ENCODE results near the gene BRIP1. TPM values are rescaled to one million over a fixed set of nuclear protein-coding genes. Genes with fewer than 3 reads are reported as not detected.

The BRIP1 gene
- total RNA-seq, 1 donor from 2014 or later: 66.4 TPM

- Histone ChIP-seq H3K4me1 (no peaks in the 10 kb centered on the region), H3K27me3 (no peaks in the 10 kb centered on the region), H3K9ac (no peak overlapping the region), H3K4me3 (no peak overlapping the region), H4K20me1 (ENCODE audit: low read depth) (no peaks in the 10 kb centered on the region), H3K79me2 (ENCODE audit: low read depth) (no peaks in the 10 kb centered on the region), H3K4me2 (no peak overlapping the region), H3K9me3 (ENCODE audit: low read depth) (no peaks in the 10 kb centered on the region), H3K27ac (no peak overlapping the region), H3F3A (ENCODE audit: low read depth) (no peaks in the 10 kb centered on the region), H2AFZ (replicated peaks) (no peak overlapping the region), H3K36me3 (peaks cover 22% of the 10 kb centered on the region)
- Mint-ChIP-seq H3K27ac (no peak overlapping the region), H3K4me1 (no peaks in the 10 kb centered on the region), H3K4me3 (no peak overlapping the region), H3K9me3 (no peaks in the 10 kb centered on the region), H3K27me3 (ENCODE audit: insufficient read depth, low read depth) (no peaks in the 10 kb centered on the region), H3K36me3 (peaks cover 32% of the 10 kb centered on the region)
- no peak for TF ChIP-seq CTCF (IDR thresholded peaks at IDR 0.05)
- no peak for TF ChIP-seq EZH2 (IDR thresholded peaks at IDR 0.05)
- TF ChIP-seq EZH2phosphoT487 (IDR thresholded peaks at IDR 0.05): no peak
- DNase-seq (ENCODE audit: low spot score): no peak
Measured at GRCh38 chr17:61793565-61793964, 69.8 kb downstream of the BRIP1 start.

GRCh38 chr17:61789872-61790271, 73.5 kb downstream of the BRIP1 start:
- TF ChIP-seq EZH2 (IDR thresholded peaks at IDR 0.05) (no peak), CTCF (IDR thresholded peaks at IDR 0.05) (no peak), EZH2phosphoT487 (IDR thresholded peaks at IDR 0.05) (no peak)
- no peak for DNase-seq (ENCODE audit: low spot score)
- Histone ChIP-seq H3K36me3 (peaks cover 9% of the 10 kb centered on the region), H3K79me2 (ENCODE audit: low read depth) (no peaks in the 10 kb centered on the region), H3K4me1 (no peaks in the 10 kb centered on the region), H4K20me1 (ENCODE audit: low read depth) (no peaks in the 10 kb centered on the region), H3K4me2 (no peak overlapping the region), H3K9ac (no peak overlapping the region), H3K27ac (no peak overlapping the region), H3K27me3 (no peaks in the 10 kb centered on the region), H3F3A (ENCODE audit: low read depth) (peaks cover 12% of the 10 kb centered on the region), H2AFZ (replicated peaks) (no peak overlapping the region), H3K4me3 (no peak overlapping the region), H3K9me3 (ENCODE audit: low read depth) (no peaks in the 10 kb centered on the region)
- no peak overlapping the region for H3K27ac Mint-ChIP-seq
- no peaks in the 10 kb centered on the region for H3K4me1 Mint-ChIP-seq
- H3K36me3 Mint-ChIP-seq: peaks cover 18% of the 10 kb centered on the region
- H3K27me3 Mint-ChIP-seq (ENCODE audit: insufficient read depth, low read depth): no peaks in the 10 kb centered on the region
- no peak overlapping the region for H3K4me3 Mint-ChIP-seq
- no peaks in the 10 kb centered on the region for H3K9me3 Mint-ChIP-seq

- Histone ChIP-seq H3K4me1 (no peaks in the 10 kb centered on the region), H3K9me3 (ENCODE audit: low read depth) (no peaks in the 10 kb centered on the region), H4K20me1 (ENCODE audit: low read depth) (no peaks in the 10 kb centered on the region), H3F3A (ENCODE audit: low read depth) (peaks cover 12% of the 10 kb centered on the region), H3K27me3 (no peaks in the 10 kb centered on the region), H3K9ac (no peak overlapping the region), H3K36me3 (peaks cover 4% of the 10 kb centered on the region), H3K4me3 (no peak overlapping the region), H3K27ac (no peak overlapping the region), H3K4me2 (no peak overlapping the region), H3K79me2 (ENCODE audit: low read depth) (no peaks in the 10 kb centered on the region), H2AFZ (replicated peaks) (no peak overlapping the region)
- H3K4me1 Mint-ChIP-seq: no peaks in the 10 kb centered on the region
- H3K4me3 Mint-ChIP-seq: no peak overlapping the region
- no peaks in the 10 kb centered on the region for H3K9me3 Mint-ChIP-seq
- TF ChIP-seq EZH2phosphoT487 (IDR thresholded peaks at IDR 0.05) (no peak), CTCF (IDR thresholded peaks at IDR 0.05) (no peak), EZH2 (IDR thresholded peaks at IDR 0.05) (no peak)
- H3K27me3 Mint-ChIP-seq (ENCODE audit: insufficient read depth, low read depth): no peaks in the 10 kb centered on the region
- H3K36me3 Mint-ChIP-seq: peaks cover 13% of the 10 kb centered on the region
- H3K27ac Mint-ChIP-seq: no peak overlapping the region
- no peak for DNase-seq (ENCODE audit: low spot score)
Measured at GRCh38 chr17:61786088-61786487, 77.2 kb downstream of the BRIP1 start.
